Measurements from ENCODE around the gene GRB10. TPM values are rescaled to one million over a fixed set of nuclear protein-coding genes. Genes with fewer than 3 reads are reported as not detected.

GRB10 gene
- polyA plus RNA-seq, 2 of the 4 experiments (the other 2 are of a cell fraction): 23.2 to 37.0 TPM

DNA sequence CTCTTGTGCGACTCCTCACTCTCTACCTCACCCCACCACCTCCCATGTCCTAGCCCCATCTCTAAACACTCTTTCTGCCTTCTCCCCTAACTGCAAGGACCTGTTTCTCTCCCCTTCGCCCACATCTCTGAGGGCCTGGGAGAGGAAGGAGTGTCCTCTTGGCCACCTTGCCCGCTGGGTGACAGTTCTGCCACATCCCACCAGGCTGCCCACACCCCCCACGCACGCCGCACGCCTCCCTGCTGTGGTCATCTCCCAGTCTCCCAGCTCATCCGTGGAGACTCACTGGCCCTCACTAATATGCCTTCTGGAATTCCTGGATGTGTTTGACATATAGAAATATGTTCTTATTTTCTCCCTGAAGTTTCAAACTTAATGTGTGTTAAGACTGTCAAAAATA lies 48.5 kb downstream of the GRB10 start:
- Histone ChIP-seq H3K9me3 (no peaks in the 10 kb centered on the region), H3K4me3 (0 out of 3 replicates have a peak overlapping the region, but pooled peaks have one; percentile 13), H3K4me2 (peak overlapping the region; percentile 76), H3K4me1 (peaks cover 57% of the 10 kb centered on the region), H3K27ac (peak overlapping the region; percentile 63 to 85)
- POLR2A ChIA-PET: interaction anchor here (0.6 kb wide), 1 partner anchor 57 kb away, joined by 3 read pairs; no protein-coding TSS in a partner anchor
- TF ChIP-seq SREBF2 (IDR thresholded peaks at IDR 0.05): no peak
- no peak for TF ChIP-seq JUNB (IDR thresholded peaks at IDR 0.05)
- 93% methylated on average over 8 of the region's 8 CpGs for WGBS (ENCODE audit: missing lambda C conversion rate)
- no peak for FAIRE-seq
- no peak for DNase-seq (ENCODE audit: low read depth in 1 of 2, low spot score in 1 of 2)
- CTCF ChIA-PET: no interaction called here
- ATAC-seq: no peak

GRCh38 chr7:50733552-50733951 lies 49.1 kb downstream of the GRB10 start:
- H3K9me3 ChIP-seq: no peaks in the 10 kb centered on the region
- peak overlapping the region; percentile 63 to 85 for H3K27ac ChIP-seq
- peak; percentile 97 for ATAC-seq
- peaks cover 50% of the 10 kb centered on the region for H3K4me1 ChIP-seq
- ChIA-PET POLR2A (interaction anchor here (0.6 kb wide), 1 partner anchor 58 kb away, joined by 3 read pairs; no protein-coding TSS in a partner anchor), CTCF (no interaction called here)
- H3K4me3 ChIP-seq: no peak overlapping the region
- H3K4me2 ChIP-seq: peak overlapping the region; percentile 76
- DNase-seq (ENCODE audit: low read depth in 1 of 2, low spot score in 1 of 2): peak; percentile 65 to 92
- TF ChIP-seq HOXB5 (CRISPR knock-in tag; IDR thresholded peaks at IDR 0.05) (no peak), GATA3 (IDR thresholded peaks at IDR 0.05; ENCODE audit: borderline replicate concordance) (peak; percentile 39; the same call in 1 of the 2 replicates), NPAS2 (CRISPR knock-in tag; IDR thresholded peaks at IDR 0.05; ENCODE audit: borderline replicate concordance) (no peak), TFCP2L1 (CRISPR knock-in tag; IDR thresholded peaks at IDR 0.05) (no peak), HOXA7 (CRISPR knock-in tag; IDR thresholded peaks at IDR 0.05) (no peak), ZFP36 (IDR thresholded peaks at IDR 0.05; ENCODE audit: borderline replicate concordance, partially characterized antibody) (no peak), POLR2A (IDR thresholded peaks at IDR 0.05; ENCODE audit: low read length) (no peak), JUNB (IDR thresholded peaks at IDR 0.05) (no peak; the same call in 1 of the 2 replicates), NR3C1 (IDR thresholded peaks at IDR 0.05) (no peak), TP53 (CRISPR knock-in tag; IDR thresholded peaks at IDR 0.05) (no peak), MAFK (IDR thresholded peaks at IDR 0.05; ENCODE audit: partially characterized antibody) (no peak), KDM1A (IDR thresholded peaks at IDR 0.05; ENCODE audit: low read depth) (no peak), FOXS1 (CRISPR knock-in tag; IDR thresholded peaks at IDR 0.05) (no peak), CEBPB (IDR thresholded peaks at IDR 0.05) (peak in 1 of 2 experiments; percentile 82; a peak in 2 of 4 replicates), HDAC2 (IDR thresholded peaks at IDR 0.05) (no peak), PHF8 (IDR thresholded peaks at IDR 0.05; ENCODE audit: borderline replicate concordance, low read depth) (no peak), RAD21 (conservative IDR thresholded peaks at IDR 0.05 in 1 of 2, IDR thresholded peaks at IDR 0.05 in 1 of 2) (no peak), HOXB13 (CRISPR knock-in tag; IDR thresholded peaks at IDR 0.05; ENCODE audit: low read depth) (no peak), ZC3H11A (IDR thresholded peaks at IDR 0.05) (no peak), FOSL2 (IDR thresholded peaks at IDR 0.05) (no peak), FOSL2 (CRISPR knock-in tag; IDR thresholded peaks at IDR 0.05) (peak; percentile 64), JUN (IDR thresholded peaks at IDR 0.05) (peak in 1 of 2 experiments; percentile 26; a peak in 1 of 5 replicates), POLR2AphosphoS2 (conservative IDR thresholded peaks at IDR 0.05; ENCODE audit: low read length) (no peak), CHD2 (IDR thresholded peaks at IDR 0.05; ENCODE audit: low read length, partially characterized antibody) (no peak), RNF2 (IDR thresholded peaks at IDR 0.05; ENCODE audit: borderline replicate concordance, low read depth) (no peak)
- TF ChIP-seq, protein P1, sequence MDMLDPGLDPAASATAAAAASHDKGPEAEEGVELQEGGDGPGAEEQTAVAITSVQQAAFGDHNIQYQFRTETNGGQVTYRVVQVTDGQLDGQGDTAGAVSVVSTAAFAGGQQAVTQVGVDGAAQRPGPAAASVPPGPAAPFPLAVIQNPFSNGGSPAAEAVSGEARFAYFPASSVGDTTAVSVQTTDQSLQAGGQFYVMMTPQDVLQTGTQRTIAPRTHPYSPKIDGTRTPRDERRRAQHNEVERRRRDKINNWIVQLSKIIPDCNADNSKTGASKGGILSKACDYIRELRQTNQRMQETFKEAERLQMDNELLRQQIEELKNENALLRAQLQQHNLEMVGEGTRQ (IDR thresholded peaks at IDR 0.05): no peak
- TF ChIP-seq, protein P2, sequence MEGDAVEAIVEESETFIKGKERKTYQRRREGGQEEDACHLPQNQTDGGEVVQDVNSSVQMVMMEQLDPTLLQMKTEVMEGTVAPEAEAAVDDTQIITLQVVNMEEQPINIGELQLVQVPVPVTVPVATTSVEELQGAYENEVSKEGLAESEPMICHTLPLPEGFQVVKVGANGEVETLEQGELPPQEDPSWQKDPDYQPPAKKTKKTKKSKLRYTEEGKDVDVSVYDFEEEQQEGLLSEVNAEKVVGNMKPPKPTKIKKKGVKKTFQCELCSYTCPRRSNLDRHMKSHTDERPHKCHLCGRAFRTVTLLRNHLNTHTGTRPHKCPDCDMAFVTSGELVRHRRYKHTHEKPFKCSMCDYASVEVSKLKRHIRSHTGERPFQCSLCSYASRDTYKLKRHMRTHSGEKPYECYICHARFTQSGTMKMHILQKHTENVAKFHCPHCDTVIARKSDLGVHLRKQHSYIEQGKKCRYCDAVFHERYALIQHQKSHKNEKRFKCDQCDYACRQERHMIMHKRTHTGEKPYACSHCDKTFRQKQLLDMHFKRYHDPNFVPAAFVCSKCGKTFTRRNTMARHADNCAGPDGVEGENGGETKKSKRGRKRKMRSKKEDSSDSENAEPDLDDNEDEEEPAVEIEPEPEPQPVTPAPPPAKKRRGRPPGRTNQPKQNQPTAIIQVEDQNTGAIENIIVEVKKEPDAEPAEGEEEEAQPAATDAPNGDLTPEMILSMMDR (IDR thresholded peaks at IDR 0.05): no peak
- TF ChIP-seq, protein P3, sequence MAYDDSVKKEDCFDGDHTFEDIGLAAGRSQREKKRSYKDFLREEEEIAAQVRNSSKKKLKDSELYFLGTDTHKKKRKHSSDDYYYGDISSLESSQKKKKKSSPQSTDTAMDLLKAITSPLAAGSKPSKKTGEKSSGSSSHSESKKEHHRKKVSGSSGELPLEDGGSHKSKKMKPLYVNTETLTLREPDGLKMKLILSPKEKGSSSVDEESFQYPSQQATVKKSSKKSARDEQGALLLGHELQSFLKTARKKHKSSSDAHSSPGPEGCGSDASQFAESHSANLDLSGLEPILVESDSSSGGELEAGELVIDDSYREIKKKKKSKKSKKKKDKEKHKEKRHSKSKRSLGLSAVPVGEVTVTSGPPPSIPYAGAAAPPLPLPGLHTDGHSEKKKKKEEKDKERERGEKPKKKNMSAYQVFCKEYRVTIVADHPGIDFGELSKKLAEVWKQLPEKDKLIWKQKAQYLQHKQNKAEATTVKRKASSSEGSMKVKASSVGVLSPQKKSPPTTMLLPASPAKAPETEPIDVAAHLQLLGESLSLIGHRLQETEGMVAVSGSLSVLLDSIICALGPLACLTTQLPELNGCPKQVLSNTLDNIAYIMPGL (CRISPR knock-in tag; IDR thresholded peaks at IDR 0.05; ENCODE audit: borderline replicate concordance): no peak
- TF ChIP-seq, protein P4, sequence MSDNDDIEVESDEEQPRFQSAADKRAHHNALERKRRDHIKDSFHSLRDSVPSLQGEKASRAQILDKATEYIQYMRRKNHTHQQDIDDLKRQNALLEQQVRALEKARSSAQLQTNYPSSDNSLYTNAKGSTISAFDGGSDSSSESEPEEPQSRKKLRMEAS (IDR thresholded peaks at IDR 0.05): peak; percentile 30; the same call in 1 of the 2 replicates
- TF ChIP-seq, protein P5, sequence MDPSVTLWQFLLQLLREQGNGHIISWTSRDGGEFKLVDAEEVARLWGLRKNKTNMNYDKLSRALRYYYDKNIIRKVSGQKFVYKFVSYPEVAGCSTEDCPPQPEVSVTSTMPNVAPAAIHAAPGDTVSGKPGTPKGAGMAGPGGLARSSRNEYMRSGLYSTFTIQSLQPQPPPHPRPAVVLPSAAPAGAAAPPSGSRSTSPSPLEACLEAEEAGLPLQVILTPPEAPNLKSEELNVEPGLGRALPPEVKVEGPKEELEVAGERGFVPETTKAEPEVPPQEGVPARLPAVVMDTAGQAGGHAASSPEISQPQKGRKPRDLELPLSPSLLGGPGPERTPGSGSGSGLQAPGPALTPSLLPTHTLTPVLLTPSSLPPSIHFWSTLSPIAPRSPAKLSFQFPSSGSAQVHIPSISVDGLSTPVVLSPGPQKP (IDR thresholded peaks at IDR 0.05; ENCODE audit: low read depth, low read length): no peak
- 22% methylated on average over 5 of the region's 5 CpGs for WGBS (ENCODE audit: missing lambda C conversion rate)
- FAIRE-seq: no peak

Data from A549 (cell line).